ENCODE data around the gene CLDN34.

CLDN34 gene

DNA sequence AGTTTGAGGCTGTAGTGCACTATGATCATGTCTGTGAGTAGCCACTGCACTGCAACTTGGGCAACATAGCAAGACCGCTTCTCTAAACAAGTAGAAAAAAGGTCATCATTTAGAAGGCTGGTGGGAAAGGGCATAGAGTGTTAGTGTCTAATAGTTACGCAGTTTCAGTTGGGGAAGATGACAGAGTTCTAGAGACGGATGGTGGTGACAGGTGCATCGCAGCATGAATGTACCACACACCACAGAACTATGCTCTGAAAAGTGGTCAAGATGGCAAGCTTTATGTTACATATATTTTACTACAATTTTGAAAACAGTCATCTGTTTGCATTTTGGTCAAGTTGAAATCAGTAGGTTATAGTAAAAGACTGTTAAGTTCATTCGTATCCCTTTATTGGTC is 23.7 kb upstream of the CLDN34 start:
- H3K4ac ChIP-seq (ENCODE audit: low read depth, low read length) = no peak overlapping the region
- H2BK15ac ChIP-seq (replicated peaks; ENCODE audit: low read depth) = no peak overlapping the region
- WGBS (ENCODE audit: extremely low coverage, insufficient coverage, low lambda C conversion rate) = no CpG with 5 or more reads among the region's 5 CpGs
- H2BK5ac ChIP-seq (ENCODE audit: low read length) = no peak overlapping the region
- no peak overlapping the region for H2BK120ac ChIP-seq (ENCODE audit: low read depth, low read length)
- H3K36me3 ChIP-seq (ENCODE audit: control insufficient read depth, insufficient read depth, low read length) = no peaks in the 10 kb centered on the region
- DNase-seq = no peak
- no peak overlapping the region for H3K18ac ChIP-seq (ENCODE audit: low read length)
- no peak overlapping the region for H4K8ac ChIP-seq (ENCODE audit: low read depth, low read length)
- no peaks in the 10 kb centered on the region for H3K79me1 ChIP-seq (ENCODE audit: low read length)
- H3K4me1 ChIP-seq (ENCODE audit: control insufficient read depth, low read depth, low read length) = no peaks in the 10 kb centered on the region
- no peak overlapping the region for H3K23ac ChIP-seq (ENCODE audit: low read length)
- no peak overlapping the region for H4K5ac ChIP-seq (ENCODE audit: low read length)
- no peak overlapping the region for H3K9ac ChIP-seq (ENCODE audit: low read length)
- no peak overlapping the region for H3K56ac ChIP-seq (ENCODE audit: low read length)
- H3K27me3 ChIP-seq (ENCODE audit: insufficient read depth, low read length, poor library complexity) = no peaks in the 10 kb centered on the region
- H2AK5ac ChIP-seq (ENCODE audit: low read length) = no peak overlapping the region
- H3K4me3 ChIP-seq (ENCODE audit: low read length) = no peak overlapping the region
- H3K4me2 ChIP-seq (ENCODE audit: low read length) = no peak overlapping the region
- no peak overlapping the region for H3K27ac ChIP-seq (ENCODE audit: low read depth, low read length)
- H3K79me2 ChIP-seq (ENCODE audit: control insufficient read depth, insufficient read depth, low read length) = no peaks in the 10 kb centered on the region

GRCh38 chrX:9947131-9947794 is 19.9 kb upstream of the CLDN34 start:
- Histone ChIP-seq H3K79me2 (ENCODE audit: control insufficient read depth, insufficient read depth, low read length) (no peaks in the 10 kb centered on the region), H3K4ac (ENCODE audit: low read depth, low read length) (no peak overlapping the region), H3K4me2 (ENCODE audit: low read length) (no peak overlapping the region), H2BK15ac (replicated peaks; ENCODE audit: low read depth) (no peak overlapping the region), H4K8ac (ENCODE audit: low read depth, low read length) (no peak overlapping the region), H2BK120ac (ENCODE audit: low read depth, low read length) (no peak overlapping the region), H3K27ac (ENCODE audit: low read depth, low read length) (no peak overlapping the region), H3K27me3 (ENCODE audit: insufficient read depth, low read length, poor library complexity) (no peaks in the 10 kb centered on the region), H3K23ac (ENCODE audit: low read length) (no peak overlapping the region), H3K9ac (ENCODE audit: low read length) (no peak overlapping the region), H3K36me3 (ENCODE audit: control insufficient read depth, insufficient read depth, low read length) (no peaks in the 10 kb centered on the region), H3K79me1 (ENCODE audit: low read length) (no peaks in the 10 kb centered on the region), H3K4me1 (ENCODE audit: control insufficient read depth, low read depth, low read length) (no peaks in the 10 kb centered on the region), H2BK5ac (ENCODE audit: low read length) (no peak overlapping the region), H3K18ac (ENCODE audit: low read length) (no peak overlapping the region), H3K4me3 (ENCODE audit: low read length) (no peak overlapping the region), H3K56ac (ENCODE audit: low read length) (no peak overlapping the region), H4K5ac (ENCODE audit: low read length) (no peak overlapping the region), H2AK5ac (ENCODE audit: low read length) (no peak overlapping the region)
- no peak for DNase-seq
- WGBS (ENCODE audit: extremely low coverage, insufficient coverage, low lambda C conversion rate) = no CpG with 5 or more reads among the region's 10 CpGs

DNA sequence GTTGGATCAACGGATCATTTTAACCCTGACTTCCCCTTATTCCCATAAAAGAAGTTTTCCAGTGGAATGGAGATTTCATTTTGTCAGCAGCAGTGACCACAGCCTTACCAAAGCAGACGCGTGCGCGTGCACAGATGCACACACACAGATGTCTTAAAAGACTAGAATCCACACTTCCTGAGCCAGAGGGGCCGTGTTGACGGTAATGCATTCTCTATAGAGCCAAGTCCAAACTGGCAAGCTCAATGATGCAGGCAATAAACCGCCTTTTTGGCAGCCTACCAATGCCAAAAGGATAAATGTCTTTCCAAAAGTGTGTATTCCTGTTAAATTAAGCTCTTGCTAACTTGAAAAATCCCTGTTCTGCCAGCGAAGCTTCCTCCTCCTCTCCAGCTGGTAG is 18.8 kb upstream of the CLDN34 start:
- H2BK120ac ChIP-seq (ENCODE audit: low read depth, low read length) = no peak overlapping the region
- DNase-seq = no peak

GRCh38 chrX:9952300-9952699 is 14.9 kb upstream of the CLDN34 start:
- no peak overlapping the region for H2BK120ac ChIP-seq (ENCODE audit: low read depth, low read length)
- H3K4me3 ChIP-seq (ENCODE audit: low read length) = no peak overlapping the region
- no peak overlapping the region for H3K4ac ChIP-seq (ENCODE audit: low read depth, low read length)
- no peak overlapping the region for H3K4me2 ChIP-seq (ENCODE audit: low read length)
- H2AK5ac ChIP-seq (ENCODE audit: low read length) = no peak overlapping the region
- no peak overlapping the region for H4K8ac ChIP-seq (ENCODE audit: low read depth, low read length)
- H3K79me1 ChIP-seq (ENCODE audit: low read length) = no peaks in the 10 kb centered on the region
- H3K79me2 ChIP-seq (ENCODE audit: control insufficient read depth, insufficient read depth, low read length) = no peaks in the 10 kb centered on the region
- H4K5ac ChIP-seq (ENCODE audit: low read length) = no peak overlapping the region
- H2BK5ac ChIP-seq (ENCODE audit: low read length) = no peak overlapping the region
- no peak overlapping the region for H2BK15ac ChIP-seq (replicated peaks; ENCODE audit: low read depth)
- H3K36me3 ChIP-seq (ENCODE audit: control insufficient read depth, insufficient read depth, low read length) = no peaks in the 10 kb centered on the region
- no peak overlapping the region for H3K23ac ChIP-seq (ENCODE audit: low read length)
- H3K27ac ChIP-seq (ENCODE audit: low read depth, low read length) = no peak overlapping the region
- H3K56ac ChIP-seq (ENCODE audit: low read length) = no peak overlapping the region
- no peak overlapping the region for H3K18ac ChIP-seq (ENCODE audit: low read length)
- no peaks in the 10 kb centered on the region for H3K27me3 ChIP-seq (ENCODE audit: insufficient read depth, low read length, poor library complexity)
- H3K4me1 ChIP-seq (ENCODE audit: control insufficient read depth, low read depth, low read length) = no peaks in the 10 kb centered on the region
- no peak for DNase-seq
- no CpG with 5 or more reads among the region's 1 CpG for WGBS (ENCODE audit: extremely low coverage, insufficient coverage, low lambda C conversion rate)
- no peak overlapping the region for H3K9ac ChIP-seq (ENCODE audit: low read length)

More for the DNA sequence above, 18.8 kb upstream of the CLDN34 start:
- Histone ChIP-seq H3K27me3 (ENCODE audit: insufficient read depth, low read length, poor library complexity) (no peaks in the 10 kb centered on the region), H3K79me1 (ENCODE audit: low read length) (no peaks in the 10 kb centered on the region), H3K18ac (ENCODE audit: low read length) (no peak overlapping the region), H3K4me3 (ENCODE audit: low read length) (no peak overlapping the region), H3K23ac (ENCODE audit: low read length) (no peak overlapping the region), H2BK5ac (ENCODE audit: low read length) (no peak overlapping the region), H3K4me1 (ENCODE audit: control insufficient read depth, low read depth, low read length) (no peaks in the 10 kb centered on the region), H3K27ac (ENCODE audit: low read depth, low read length) (no peak overlapping the region), H3K36me3 (ENCODE audit: control insufficient read depth, insufficient read depth, low read length) (no peaks in the 10 kb centered on the region), H4K8ac (ENCODE audit: low read depth, low read length) (no peak overlapping the region), H3K56ac (ENCODE audit: low read length) (no peak overlapping the region), H3K4me2 (ENCODE audit: low read length) (no peak overlapping the region), H2BK15ac (replicated peaks; ENCODE audit: low read depth) (no peak overlapping the region), H4K5ac (ENCODE audit: low read length) (no peak overlapping the region), H3K4ac (ENCODE audit: low read depth, low read length) (no peak overlapping the region), H2AK5ac (ENCODE audit: low read length) (no peak overlapping the region), H3K79me2 (ENCODE audit: control insufficient read depth, insufficient read depth, low read length) (no peaks in the 10 kb centered on the region), H3K9ac (ENCODE audit: low read length) (no peak overlapping the region)
- WGBS (ENCODE audit: extremely low coverage, insufficient coverage, low lambda C conversion rate) = no CpG with 5 or more reads among the region's 9 CpGs

DNA sequence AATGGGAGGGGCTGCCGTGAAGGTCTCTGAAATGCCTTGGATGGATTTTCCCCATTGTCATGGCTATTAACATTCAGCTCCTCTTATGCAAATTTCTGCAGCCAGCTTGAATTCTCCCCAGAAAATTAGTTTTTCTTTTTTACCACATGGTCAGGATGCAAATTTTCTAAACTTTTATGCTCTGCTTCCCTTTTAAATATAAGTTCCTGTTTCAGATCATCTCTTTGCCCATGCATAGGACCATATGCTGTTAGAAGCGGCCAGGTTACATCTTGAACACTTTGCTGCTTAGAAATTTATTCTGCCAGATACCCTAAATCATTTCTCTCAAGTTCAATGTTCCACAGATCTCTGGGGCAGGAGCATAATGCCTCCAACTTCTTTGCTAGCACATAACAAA is 13.8 kb upstream of the CLDN34 start:
- no peaks in the 10 kb centered on the region for H3K4me1 ChIP-seq (ENCODE audit: control insufficient read depth, low read depth, low read length)
- H3K56ac ChIP-seq (ENCODE audit: low read length) = no peak overlapping the region
- no peak for DNase-seq
- H4K5ac ChIP-seq (ENCODE audit: low read length) = no peak overlapping the region
- H3K18ac ChIP-seq (ENCODE audit: low read length) = no peak overlapping the region
- H2BK15ac ChIP-seq (replicated peaks; ENCODE audit: low read depth) = no peak overlapping the region
- H3K9ac ChIP-seq (ENCODE audit: low read length) = no peak overlapping the region
- no peaks in the 10 kb centered on the region for H3K79me1 ChIP-seq (ENCODE audit: low read length)
- no CpG with 5 or more reads among the region's 2 CpGs for WGBS (ENCODE audit: extremely low coverage, insufficient coverage, low lambda C conversion rate)
- H3K23ac ChIP-seq (ENCODE audit: low read length) = no peak overlapping the region
- no peak overlapping the region for H3K27ac ChIP-seq (ENCODE audit: low read depth, low read length)
- no peak overlapping the region for H2AK5ac ChIP-seq (ENCODE audit: low read length)
- H3K4me3 ChIP-seq (ENCODE audit: low read length) = no peak overlapping the region
- H2BK5ac ChIP-seq (ENCODE audit: low read length) = no peak overlapping the region
- no peak overlapping the region for H3K4me2 ChIP-seq (ENCODE audit: low read length)
- H3K79me2 ChIP-seq (ENCODE audit: control insufficient read depth, insufficient read depth, low read length) = no peaks in the 10 kb centered on the region
- no peak overlapping the region for H4K8ac ChIP-seq (ENCODE audit: low read depth, low read length)
- H3K27me3 ChIP-seq (ENCODE audit: insufficient read depth, low read length, poor library complexity) = no peaks in the 10 kb centered on the region
- no peaks in the 10 kb centered on the region for H3K36me3 ChIP-seq (ENCODE audit: control insufficient read depth, insufficient read depth, low read length)
- H3K4ac ChIP-seq (ENCODE audit: low read depth, low read length) = no peak overlapping the region
- H2BK120ac ChIP-seq (ENCODE audit: low read depth, low read length) = no peak overlapping the region

DNA sequence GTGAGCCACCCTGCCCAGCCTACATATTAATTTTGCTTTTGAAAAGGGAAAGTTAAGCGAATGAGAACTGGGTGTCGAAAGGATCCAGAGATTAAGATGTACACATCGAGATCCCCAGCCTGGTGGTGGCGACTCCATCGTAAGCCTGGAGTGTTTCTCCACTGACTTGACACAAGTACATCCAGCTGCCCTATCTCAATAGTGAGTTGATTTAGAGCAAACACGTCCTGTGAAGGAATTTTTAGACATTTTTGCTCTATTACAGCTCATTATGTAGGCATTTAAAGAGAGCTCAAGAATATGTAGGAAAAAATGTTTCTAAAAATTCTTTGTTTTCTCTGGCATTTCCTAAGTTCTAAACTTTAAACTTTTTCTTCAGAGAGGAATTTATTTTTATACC is 11.7 kb upstream of the CLDN34 start:
- no peak overlapping the region for H3K27ac ChIP-seq (ENCODE audit: low read depth, low read length)
- no peak overlapping the region for H3K4ac ChIP-seq (ENCODE audit: low read depth, low read length)
- H3K4me2 ChIP-seq (ENCODE audit: low read length) = no peak overlapping the region
- H3K79me2 ChIP-seq (ENCODE audit: control insufficient read depth, insufficient read depth, low read length) = no peaks in the 10 kb centered on the region
- H2BK5ac ChIP-seq (ENCODE audit: low read length) = no peak overlapping the region
- no peaks in the 10 kb centered on the region for H3K79me1 ChIP-seq (ENCODE audit: low read length)
- H3K9ac ChIP-seq (ENCODE audit: low read length) = no peak overlapping the region
- H2BK15ac ChIP-seq (replicated peaks; ENCODE audit: low read depth) = no peak overlapping the region
- H2BK120ac ChIP-seq (ENCODE audit: low read depth, low read length) = no peak overlapping the region
- H3K36me3 ChIP-seq (ENCODE audit: control insufficient read depth, insufficient read depth, low read length) = no peaks in the 10 kb centered on the region
- no peak overlapping the region for H2AK5ac ChIP-seq (ENCODE audit: low read length)
- H3K18ac ChIP-seq (ENCODE audit: low read length) = no peak overlapping the region
- no CpG with 5 or more reads among the region's 6 CpGs for WGBS (ENCODE audit: extremely low coverage, insufficient coverage, low lambda C conversion rate)
- no peak overlapping the region for H3K56ac ChIP-seq (ENCODE audit: low read length)
- no peak for DNase-seq
- no peaks in the 10 kb centered on the region for H3K4me1 ChIP-seq (ENCODE audit: control insufficient read depth, low read depth, low read length)
- no peak overlapping the region for H4K5ac ChIP-seq (ENCODE audit: low read length)
- H3K23ac ChIP-seq (ENCODE audit: low read length) = no peak overlapping the region
- no peak overlapping the region for H3K4me3 ChIP-seq (ENCODE audit: low read length)
- H3K27me3 ChIP-seq (ENCODE audit: insufficient read depth, low read length, poor library complexity) = no peaks in the 10 kb centered on the region
- no peak overlapping the region for H4K8ac ChIP-seq (ENCODE audit: low read depth, low read length)
